ENCODE results near the gene PLEKHM1. TPM values are rescaled to one million over a fixed set of nuclear protein-coding genes. Genes with fewer than 3 reads are reported as not detected.

Gene PLEKHM1
- total RNA-seq, 1 donor from 2014 or later = 42.1 TPM

- no peaks in the 10 kb centered on the region for H3K9me3 Mint-ChIP-seq
- H3K27me3 Mint-ChIP-seq = peaks cover 51% of the 10 kb centered on the region
- peak overlapping the region; percentile 87 for H3K27ac Mint-ChIP-seq
- H3K4me3 Mint-ChIP-seq = peak overlapping the region; percentile 84
- H3K36me3 Mint-ChIP-seq = no peaks in the 10 kb centered on the region
- peaks cover 8% of the 10 kb centered on the region for H3K4me1 Mint-ChIP-seq (ENCODE audit: unreplicated experiment)
- TF ChIP-seq, protein P1, sequence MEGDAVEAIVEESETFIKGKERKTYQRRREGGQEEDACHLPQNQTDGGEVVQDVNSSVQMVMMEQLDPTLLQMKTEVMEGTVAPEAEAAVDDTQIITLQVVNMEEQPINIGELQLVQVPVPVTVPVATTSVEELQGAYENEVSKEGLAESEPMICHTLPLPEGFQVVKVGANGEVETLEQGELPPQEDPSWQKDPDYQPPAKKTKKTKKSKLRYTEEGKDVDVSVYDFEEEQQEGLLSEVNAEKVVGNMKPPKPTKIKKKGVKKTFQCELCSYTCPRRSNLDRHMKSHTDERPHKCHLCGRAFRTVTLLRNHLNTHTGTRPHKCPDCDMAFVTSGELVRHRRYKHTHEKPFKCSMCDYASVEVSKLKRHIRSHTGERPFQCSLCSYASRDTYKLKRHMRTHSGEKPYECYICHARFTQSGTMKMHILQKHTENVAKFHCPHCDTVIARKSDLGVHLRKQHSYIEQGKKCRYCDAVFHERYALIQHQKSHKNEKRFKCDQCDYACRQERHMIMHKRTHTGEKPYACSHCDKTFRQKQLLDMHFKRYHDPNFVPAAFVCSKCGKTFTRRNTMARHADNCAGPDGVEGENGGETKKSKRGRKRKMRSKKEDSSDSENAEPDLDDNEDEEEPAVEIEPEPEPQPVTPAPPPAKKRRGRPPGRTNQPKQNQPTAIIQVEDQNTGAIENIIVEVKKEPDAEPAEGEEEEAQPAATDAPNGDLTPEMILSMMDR (conservative IDR thresholded peaks at IDR 0.05) = no peak
- DNase-seq (ENCODE audit: extremely low spot score, unreplicated experiment) = no peak
These were observed 61.0 kb downstream of the PLEKHM1 start for GRCh38 chr17:45429339-45430005.

DNA sequence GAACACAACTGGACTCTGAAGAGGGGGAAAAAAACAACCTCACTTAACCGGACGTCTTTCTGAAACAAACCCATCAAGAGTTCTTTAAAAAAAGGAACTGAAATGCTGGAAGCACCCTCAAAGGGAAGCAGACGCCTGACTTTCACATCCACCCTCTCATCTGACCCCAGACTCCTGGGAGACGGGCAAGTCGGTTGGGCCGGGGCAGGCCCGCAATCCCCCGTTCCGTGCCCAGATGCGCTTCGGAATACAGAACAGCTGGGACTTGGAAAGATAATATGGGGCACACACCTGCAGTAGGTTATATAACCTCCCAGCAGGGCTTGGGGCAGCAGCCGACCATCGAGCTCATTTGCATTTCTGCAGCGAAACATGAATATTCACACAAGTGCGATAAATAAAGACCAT is 61.6 kb downstream of the PLEKHM1 start:
- H3K27ac Mint-ChIP-seq = peak overlapping the region; percentile 87
- peaks cover 51% of the 10 kb centered on the region for H3K27me3 Mint-ChIP-seq
- TF ChIP-seq, protein P1 (conservative IDR thresholded peaks at IDR 0.05) = no peak
- DNase-seq (ENCODE audit: extremely low spot score, unreplicated experiment) = no peak
- H3K9me3 Mint-ChIP-seq = no peaks in the 10 kb centered on the region
- peaks cover 8% of the 10 kb centered on the region for H3K4me1 Mint-ChIP-seq (ENCODE audit: unreplicated experiment)
- H3K4me3 Mint-ChIP-seq = peak overlapping the region; percentile 84
- no peaks in the 10 kb centered on the region for H3K36me3 Mint-ChIP-seq

DNA sequence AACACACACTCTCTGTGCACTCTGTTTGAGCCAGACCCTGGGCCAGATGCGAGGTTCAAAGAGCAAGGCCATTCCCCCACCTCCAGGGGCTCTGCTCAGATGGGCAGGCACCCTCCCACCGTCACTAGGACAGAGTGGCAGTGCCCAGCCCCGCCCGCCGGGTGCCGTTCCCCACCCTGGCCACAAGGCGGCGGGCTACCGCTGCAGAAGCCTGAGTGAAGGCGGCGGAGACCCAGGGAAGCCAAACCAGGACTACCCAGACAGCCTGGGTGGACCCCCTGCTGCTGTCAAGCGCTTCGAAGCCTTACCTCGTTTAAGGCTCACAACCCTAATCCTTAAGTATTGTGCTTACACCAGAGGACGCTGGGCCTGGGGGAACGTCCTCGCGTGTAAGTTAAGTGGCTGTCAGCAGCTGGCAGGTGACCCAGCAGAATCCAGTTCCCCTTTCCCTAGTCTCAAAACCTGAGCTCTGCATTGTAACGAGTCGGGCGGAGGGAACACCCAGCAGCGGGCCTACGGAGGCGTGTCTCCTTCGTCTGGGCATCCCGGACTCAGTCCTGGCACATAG is 62.4 kb downstream of the PLEKHM1 start:
- H3K4me1 Mint-ChIP-seq (ENCODE audit: unreplicated experiment) = peaks cover 8% of the 10 kb centered on the region
- DNase-seq (ENCODE audit: extremely low spot score, unreplicated experiment) = peak; percentile 86
- H3K27ac Mint-ChIP-seq = peak overlapping the region; percentile 87

GRCh38 chr17:45427181-45427835 is 63.2 kb downstream of the PLEKHM1 start:
- Mint-ChIP-seq H3K4me1 (ENCODE audit: unreplicated experiment) (peaks cover 8% of the 10 kb centered on the region), H3K27ac (peak overlapping the region; percentile 63), H3K4me3 (no peak overlapping the region), H3K36me3 (no peaks in the 10 kb centered on the region), H3K9me3 (no peaks in the 10 kb centered on the region), H3K27me3 (peaks cover 55% of the 10 kb centered on the region)
- DNase-seq (ENCODE audit: extremely low spot score, unreplicated experiment) = no peak
- TF ChIP-seq, protein P1 (conservative IDR thresholded peaks at IDR 0.05) = no peak

More for the DNA sequence above, 62.4 kb downstream of the PLEKHM1 start:
- no peaks in the 10 kb centered on the region for H3K9me3 Mint-ChIP-seq
- H3K27me3 Mint-ChIP-seq = peaks cover 53% of the 10 kb centered on the region
- peak overlapping the region; percentile 84 for H3K4me3 Mint-ChIP-seq
- TF ChIP-seq, protein P1 (conservative IDR thresholded peaks at IDR 0.05) = peak; percentile 98
- no peaks in the 10 kb centered on the region for H3K36me3 Mint-ChIP-seq

DNA sequence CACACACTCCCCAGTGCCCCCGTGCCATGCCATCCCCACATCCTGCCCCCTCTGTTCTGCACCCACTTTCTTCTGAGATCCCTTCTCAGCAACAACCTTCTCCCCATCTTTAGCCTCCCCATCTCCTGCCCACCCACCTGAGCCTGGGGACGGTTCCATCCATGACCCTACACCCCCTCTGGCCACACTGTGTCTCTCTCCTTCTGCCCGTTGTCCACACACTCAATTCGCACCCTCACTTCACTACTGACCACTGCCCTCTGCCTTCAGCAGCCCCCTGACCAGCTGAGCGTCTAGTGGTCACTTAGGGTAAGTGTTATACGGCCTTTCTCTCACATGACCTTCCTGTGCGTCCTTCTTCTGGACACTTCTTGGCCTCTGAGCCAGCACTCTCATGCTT is 64.0 kb downstream of the PLEKHM1 start:
- TF ChIP-seq, protein P1 (conservative IDR thresholded peaks at IDR 0.05) = no peak
- Mint-ChIP-seq H3K27ac (peak overlapping the region; percentile 63), H3K27me3 (peaks cover 59% of the 10 kb centered on the region), H3K36me3 (no peaks in the 10 kb centered on the region), H3K4me3 (no peak overlapping the region), H3K9me3 (no peaks in the 10 kb centered on the region), H3K4me1 (ENCODE audit: unreplicated experiment) (peaks cover 8% of the 10 kb centered on the region)
- no peak for DNase-seq (ENCODE audit: extremely low spot score, unreplicated experiment)
